ENCODE measurements around the gene ZNF195.
"Not testable (repeated sequence)": the region's sequence is repeated elsewhere in the genome, so short reads cannot be mapped to it uniquely, and the experiment has no call there.

Gene ZNF195

GRCh38 chr11:3346587-3346986 is 32.4 kb downstream of the ZNF195 start:
- DNase-seq: no peak

- no peak for DNase-seq
Observed at GRCh38 chr11:3345736-3346135, 33.2 kb downstream of the ZNF195 start.

- no peak for DNase-seq
Observed at GRCh38 chr11:3344327-3345174, 34.4 kb downstream of the ZNF195 start.

GRCh38 chr11:3342709-3343108 is 36.2 kb downstream of the ZNF195 start:
- DNase-seq: no peak

GRCh38 chr11:3341298-3341697 is 37.6 kb downstream of the ZNF195 start:
- DNase-seq: no peak

- DNase-seq: no peak
Observed at GRCh38 chr11:3340025-3340424, 38.9 kb downstream of the ZNF195 start.

GRCh38 chr11:3339340-3339624 is 39.7 kb downstream of the ZNF195 start:
- DNase-seq: no peak

GRCh38 chr11:3338569-3339339 is 40.2 kb downstream of the ZNF195 start:
- DNase-seq: no peak

GRCh38 chr11:3336420-3336819 is 42.5 kb downstream of the ZNF195 start:
- DNase-seq: not testable (repeated sequence)

GRCh38 chr11:3333157-3333556 is 45.8 kb downstream of the ZNF195 start:
- DNase-seq: not testable (repeated sequence)

- DNase-seq: not testable (repeated sequence)
Observed at GRCh38 chr11:3331078-3331477, 47.9 kb downstream of the ZNF195 start.

GRCh38 chr11:3330064-3330463 is 48.9 kb downstream of the ZNF195 start:
- not testable (repeated sequence) for DNase-seq

- DNase-seq: not testable (repeated sequence)
Observed at GRCh38 chr11:3328503-3328902, 50.4 kb downstream of the ZNF195 start.

GRCh38 chr11:3326450-3326849 is 52.5 kb downstream of the ZNF195 start:
- DNase-seq: not testable (repeated sequence)

- not testable (repeated sequence) for DNase-seq
Observed at GRCh38 chr11:3324724-3325123, 54.2 kb downstream of the ZNF195 start.
